ENCODE results near the gene LRP1B.

GRCh38 chr2:141723814-141724213 lies 407.0 kb downstream of the LRP1B start:
- TF ChIP-seq CTCF (IDR thresholded peaks at IDR 0.05; ENCODE audit: low read length) = no peak
- TF ChIP-seq EZH2 (IDR thresholded peaks at IDR 0.05; ENCODE audit: borderline replicate concordance, low read length) = no peak
